ENCODE results near the gene ADH5.

DNA sequence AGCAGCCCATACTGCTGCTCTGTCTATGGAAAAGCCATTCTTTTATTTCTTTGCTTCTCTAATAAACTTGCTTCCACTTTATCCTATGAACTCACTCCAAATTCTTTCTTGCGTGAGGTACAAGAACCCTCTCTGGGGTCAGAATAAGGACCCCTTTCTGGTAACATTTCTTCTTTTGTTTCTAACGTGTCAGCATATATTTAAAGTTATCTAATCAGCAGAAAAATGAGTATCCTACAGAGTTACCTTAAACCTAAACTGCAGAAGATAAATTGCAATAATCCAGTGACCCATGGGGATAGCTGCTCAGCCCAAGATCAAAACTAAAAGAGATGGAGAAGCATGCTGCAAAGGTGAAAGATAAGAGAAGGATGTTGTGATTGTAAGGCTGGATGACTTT lies 4.0 kb downstream of the ADH5 start:
- TF ChIP-seq, protein P1, sequence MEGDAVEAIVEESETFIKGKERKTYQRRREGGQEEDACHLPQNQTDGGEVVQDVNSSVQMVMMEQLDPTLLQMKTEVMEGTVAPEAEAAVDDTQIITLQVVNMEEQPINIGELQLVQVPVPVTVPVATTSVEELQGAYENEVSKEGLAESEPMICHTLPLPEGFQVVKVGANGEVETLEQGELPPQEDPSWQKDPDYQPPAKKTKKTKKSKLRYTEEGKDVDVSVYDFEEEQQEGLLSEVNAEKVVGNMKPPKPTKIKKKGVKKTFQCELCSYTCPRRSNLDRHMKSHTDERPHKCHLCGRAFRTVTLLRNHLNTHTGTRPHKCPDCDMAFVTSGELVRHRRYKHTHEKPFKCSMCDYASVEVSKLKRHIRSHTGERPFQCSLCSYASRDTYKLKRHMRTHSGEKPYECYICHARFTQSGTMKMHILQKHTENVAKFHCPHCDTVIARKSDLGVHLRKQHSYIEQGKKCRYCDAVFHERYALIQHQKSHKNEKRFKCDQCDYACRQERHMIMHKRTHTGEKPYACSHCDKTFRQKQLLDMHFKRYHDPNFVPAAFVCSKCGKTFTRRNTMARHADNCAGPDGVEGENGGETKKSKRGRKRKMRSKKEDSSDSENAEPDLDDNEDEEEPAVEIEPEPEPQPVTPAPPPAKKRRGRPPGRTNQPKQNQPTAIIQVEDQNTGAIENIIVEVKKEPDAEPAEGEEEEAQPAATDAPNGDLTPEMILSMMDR (IDR thresholded peaks at IDR 0.05), result no peak
- TF ChIP-seq POLR2A (IDR thresholded peaks at IDR 0.05), result no peak
